Smooth muscle cell of the pulmonary artery (primary cell): Measurements from ENCODE around the gene PALLD. TPM values are rescaled to one million over a fixed set of nuclear protein-coding genes. Genes with fewer than 3 reads are reported as not detected.

Experiments
- total RNA-seq: library from RNA; depleted of rRNA; stranded (reverse); fragments of >200 nt; gene quantifications from 2 replicates; pipeline ENCODE4 v1.2.3, GENCODE V29; 2014

The PALLD gene
- total RNA-seq, result 175 and 177 TPM in 2 replicates

DNA sequence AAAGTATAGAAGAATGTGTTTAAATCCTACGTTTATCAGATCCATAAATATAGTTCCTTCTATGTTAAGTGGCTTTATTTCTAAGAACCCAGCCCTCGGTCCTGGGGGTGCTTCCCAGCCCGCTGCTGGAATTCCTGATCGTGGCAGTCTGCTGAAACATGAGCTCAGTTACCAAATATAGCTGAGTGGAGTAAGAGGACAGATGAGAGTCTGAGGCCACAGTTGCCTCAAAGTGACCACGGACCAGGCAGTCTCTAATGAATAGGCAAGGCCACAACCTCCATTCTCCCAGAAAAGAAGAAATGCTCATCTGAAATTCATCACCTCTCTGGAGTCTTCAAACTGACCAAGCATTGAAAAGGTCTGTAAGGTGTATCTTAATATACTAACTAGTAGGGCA is at the start of gene PALLD:
PALLD (plus strand) TSS at position 219 of the 400 bp plus-strand sequence.

Other genes starting within 250 kb of the PALLD start
- gene DDX60, start 178.3 kb upstream of the PALLD start, total RNA-seq, result 14.6 and 17.4 TPM in 2 replicates
- gene DDX60L, start 16.6 kb upstream of the PALLD start, total RNA-seq, result 12.0 and 12.8 TPM in 2 replicates